Immature natural killer cell (primary cell): ENCODE data around the gene CD84. TPM values are rescaled to one million over a fixed set of nuclear protein-coding genes. Genes with fewer than 3 reads are reported as not detected.
A peak's percentile ranks its signal among the peaks of the same experiment; 100 is the strongest.

Experiments
- DNase-seq, 3 donors: peaks; one replicate each; pipeline ENCODE4 v3.0.0; 2022; ENCODE audit warnings: mixed read lengths in 1 of 3
- H3K27ac Mint-ChIP-seq, 6 donors: one replicate each; pipeline ENCODE4 v1.8.0; 2020; ENCODE audit warnings: mixed read lengths in 6 of 6, mild to moderate bottlenecking in 5 of 6, inconsistent platforms in 4 of 6, moderate library complexity in 3 of 6
- H3K27me3 Mint-ChIP-seq, 3 donors: one replicate each; pipeline ENCODE4 v1.8.0; 2020 to 2021; ENCODE audit warnings: low read depth in 3 of 3, mild to moderate bottlenecking in 3 of 3, mixed read lengths in 3 of 3, moderate library complexity in 3 of 3, inconsistent platforms in 1 of 3
- H3K36me3 Mint-ChIP-seq, 3 donors: one replicate each; pipeline ENCODE4 v1.8.0; 2020; ENCODE audit warnings: mixed read lengths in 3 of 3, inconsistent platforms in 2 of 3, mild to moderate bottlenecking in 2 of 3
- H3K4me1 Mint-ChIP-seq, 2 donors: one replicate each; pipeline ENCODE4 v1.8.0; 2020; ENCODE audit warnings: inconsistent platforms in 2 of 2, mild to moderate bottlenecking in 2 of 2, mixed read lengths in 2 of 2, moderate library complexity in 1 of 2
- H3K4me3 Mint-ChIP-seq, 5 donors: one replicate each; pipeline ENCODE4 v1.8.0; 2020; ENCODE audit warnings: mild to moderate bottlenecking in 5 of 5, mixed read lengths in 5 of 5, inconsistent platforms in 3 of 5, moderate library complexity in 3 of 5
- H3K9me3 Mint-ChIP-seq, 6 donors: one replicate each; pipeline ENCODE4 v1.8.0; 2020; ENCODE audit warnings: mild to moderate bottlenecking in 6 of 6, mixed read lengths in 6 of 6, inconsistent platforms in 4 of 6, moderate library complexity in 3 of 6
- polyA plus RNA-seq, 3 donors: library from polyadenylated mRNA; unstranded; fragments of 300-500 nt; fragmentation: Illumina TruSeq; gene quantifications; one replicate each; pipeline ENCODE4 v1.2.3, GENCODE V29; 2021

Gene CD84
- polyA plus RNA-seq, 3 donors from 2014 or later, result 2.1 to 3.9 (median 3.0) TPM

- H3K4me3 Mint-ChIP-seq, result no peak overlapping the region
- peak overlapping the region in 5 of 6 donors; percentile 56 to 80 (median 77) for H3K27ac Mint-ChIP-seq
- H3K4me1 Mint-ChIP-seq, result peaks cover 43 to 62% of the 10 kb centered on the region in 2 donors
- H3K9me3 Mint-ChIP-seq, result peaks cover 0 to under 1% (median 0%) of the 10 kb centered on the region in 6 donors
- no peaks in the 10 kb centered on the region for H3K27me3 Mint-ChIP-seq
- DNase-seq, result no peak
- peaks cover 30 to 46% (median 36%) of the 10 kb centered on the region in 3 donors for H3K36me3 Mint-ChIP-seq
Measured at GRCh38 chr1:160494620-160495019, 84.7 kb downstream of the CD84 start.

GRCh38 chr1:160492617-160493016 lies 86.7 kb downstream of the CD84 start:
- Mint-ChIP-seq H3K4me1 (peaks cover 27 to 55% of the 10 kb centered on the region in 2 donors), H3K27ac (no peak overlapping the region), H3K27me3 (no peaks in the 10 kb centered on the region)

GRCh38 chr1:160491981-160492380 lies 87.3 kb downstream of the CD84 start:
- H3K36me3 Mint-ChIP-seq, result peaks cover 12 to 45% (median 32%) of the 10 kb centered on the region in 3 donors
- H3K27me3 Mint-ChIP-seq, result no peaks in the 10 kb centered on the region
- no peak overlapping the region for H3K4me3 Mint-ChIP-seq
- peaks cover 23 to 55% of the 10 kb centered on the region in 2 donors for H3K4me1 Mint-ChIP-seq
- H3K27ac Mint-ChIP-seq, result no peak overlapping the region
- DNase-seq, result no peak
- H3K9me3 Mint-ChIP-seq, result no peaks in the 10 kb centered on the region

More at GRCh38 chr1:160492617-160493016, 86.7 kb downstream of the CD84 start:
- H3K9me3 Mint-ChIP-seq, result no peaks in the 10 kb centered on the region
- peaks cover 16 to 44% (median 28%) of the 10 kb centered on the region in 3 donors for H3K36me3 Mint-ChIP-seq
- H3K4me3 Mint-ChIP-seq, result no peak overlapping the region
- DNase-seq, result no peak

Other genes starting within 250 kb of the CD84 start
- 100 to 1,000 TPM; 114 to 175 (median 143) TPM for gene COPA, start 236.2 kb downstream of the CD84 start, polyA plus RNA-seq
- gene NCSTN, start 236.1 kb downstream of the CD84 start, polyA plus RNA-seq, result 100 to 1,000 TPM in 1 of 3 donors, 10 to 100 TPM in 2; 60.0 to 159 (median 92.3) TPM
- gene NHLH1, start 212.4 kb downstream of the CD84 start, polyA plus RNA-seq, result not detected
- gene VANGL2, start 178.9 kb downstream of the CD84 start, polyA plus RNA-seq, result not detected
- gene SLAMF6, start 56.2 kb downstream of the CD84 start, polyA plus RNA-seq, result 100 to 1,000 TPM; 105 to 210 (median 125) TPM
- gene SLAMF1, start 67.5 kb upstream of the CD84 start, polyA plus RNA-seq, result under 1 TPM in 2 of 3 donors, not detected in 1; 0.12 to 0.21 TPM
- gene CD48, start 132.3 kb upstream of the CD84 start, polyA plus RNA-seq, result 100 to 1,000 TPM; 202 to 229 (median 205) TPM
- gene SLAMF7, start 159.8 kb upstream of the CD84 start, polyA plus RNA-seq, result 100 to 1,000 TPM; 316 to 379 (median 359) TPM
- 10 to 100 TPM; 46.1 to 68.2 (median 57.2) TPM for gene LY9, start 216.7 kb upstream of the CD84 start, polyA plus RNA-seq